ENCODE results near the gene CSNK1G1. TPM values are rescaled to one million over a fixed set of nuclear protein-coding genes. Genes with fewer than 3 reads are reported as not detected.

Gene CSNK1G1
- total RNA-seq: 25.8 and 29.5 TPM in 2 replicates

GRCh38 chr15:64355944-64356709 is at the start of gene CSNK1G1:
Gene CSNK1G1 (minus strand): TSS chr15:64356173. CDS start chr15:64300499, 55,674 bp downstream.

GRCh38 chr15:64387562-64388168 is 31.7 kb upstream of the CSNK1G1 start, which contains the start of gene TRIP4:
Gene TRIP4 (plus strand): TSS chr15:64387836. CDS start chr15:64387864, 28 bp downstream.

GRCh38 chr15:64381000-64381751 is 25.2 kb upstream of the CSNK1G1 start, which contains the start of gene PCLAF:
Gene PCLAF (minus strand): TSS chr15:64381441. CDS start chr15:64381371, 70 bp downstream.

GRCh38 chr15:64162869-64163658 is 192.9 kb downstream of the CSNK1G1 start, which contains the start of gene PPIB:
Gene PPIB (minus strand): TSS chr15:64163022. CDS start chr15:64162986, 36 bp downstream.

GRCh38 chr15:64151727-64152506 is 204.1 kb downstream of the CSNK1G1 start, which contains the start of gene SNX22:
Gene SNX22 (plus strand): TSS chr15:64151731. CDS start chr15:64151776, 45 bp downstream.

Other genes with a start within 250 kb of the CSNK1G1 start
- gene SNX22, start 204.4 kb downstream of the CSNK1G1 start, total RNA-seq: 0.28 and 0.45 TPM in 2 replicates
- gene PPIB, start 193.2 kb downstream of the CSNK1G1 start, total RNA-seq: 845 and 911 TPM in 2 replicates
- 8.1 and 13.5 TPM in 2 replicates for gene PCLAF, start 25.3 kb upstream of the CSNK1G1 start, total RNA-seq
- gene TRIP4, start 31.7 kb upstream of the CSNK1G1 start, total RNA-seq: 10.3 and 12.8 TPM in 2 replicates
- 20.2 and 27.8 TPM in 2 replicates for gene ZNF609, start 104.4 kb upstream of the CSNK1G1 start, total RNA-seq

Data from endothelial cell of coronary artery (primary cell).